Trophoblast cell (in vitro differentiated cells and primary cell): Measurements from ENCODE around the gene SERTAD3.

ENCODE experiments used
- DNase-seq, 2 donors: peaks; one replicate each; pipeline ENCODE4 v3.0.0-alpha.2; 2016
- H2AFZ ChIP-seq: 2 replicates; pipeline ENCODE4 v1.6.1; 2013; ENCODE audit warnings: low read length, moderate library complexity, mild to moderate bottlenecking; ENCODE audit not compliant: insufficient read depth, poor library complexity
- H2AK5ac ChIP-seq: 2 replicates; pipeline ENCODE4 v1.6.1; 2013; ENCODE audit warnings: mild to moderate bottlenecking, low read length
- H2BK120ac ChIP-seq: 2 replicates; pipeline ENCODE4 v1.6.1; 2013; ENCODE audit warnings: low read length, mild to moderate bottlenecking, moderate library complexity; ENCODE audit not compliant: insufficient read depth, poor library complexity
- H2BK12ac ChIP-seq: 2 replicates; pipeline ENCODE4 v1.6.1; 2013; ENCODE audit warnings: mild to moderate bottlenecking, low read length, moderate library complexity
- H2BK5ac ChIP-seq: 2 replicates; pipeline ENCODE4 v1.6.1; 2013; ENCODE audit warnings: low read length, low read depth, moderate library complexity, mild to moderate bottlenecking; ENCODE audit not compliant: poor library complexity
- H3K14ac ChIP-seq: 2 replicates; pipeline ENCODE4 v1.6.1; 2013; ENCODE audit warnings: mild to moderate bottlenecking, low read length
- H3K18ac ChIP-seq: 2 replicates; pipeline ENCODE4 v1.6.1; 2013; ENCODE audit warnings: mild to moderate bottlenecking, low read length
- H3K23ac ChIP-seq: 2 replicates; pipeline ENCODE4 v1.6.1; 2013; ENCODE audit warnings: low read length
- H3K27ac ChIP-seq: 2 replicates; pipeline ENCODE4 v1.5.1; 2013; ENCODE audit warnings: low read depth, mild to moderate bottlenecking, inconsistent platforms, low read length, moderate library complexity
- H3K27me3 ChIP-seq: 2 replicates; pipeline ENCODE4 v1.6.1; 2013; ENCODE audit warnings: inconsistent platforms, mild to moderate bottlenecking, low read length, moderate library complexity; ENCODE audit not compliant: insufficient read depth
- H3K36me3 ChIP-seq, 2 experiments: 1 replicate in 1 of 2; 2 replicates in 1 of 2; pipeline ENCODE4 v1.6.1; 2013; ENCODE audit warnings: low read length in 2 of 2, mild to moderate bottlenecking in 2 of 2, moderate library complexity in 1 of 2; ENCODE audit not compliant: insufficient read depth in 2 of 2, control insufficient read depth in 1 of 2
- H3K4ac ChIP-seq: 2 replicates; pipeline ENCODE4 v1.6.1; 2013; ENCODE audit warnings: low read depth, mild to moderate bottlenecking, low read length, moderate library complexity
- H3K4me1 ChIP-seq, 2 experiments: 1 replicate in 1 of 2; 2 replicates in 1 of 2; pipeline ENCODE4 v1.6.1; 2013; ENCODE audit warnings: low read length in 2 of 2, mild to moderate bottlenecking in 2 of 2, moderate library complexity in 1 of 2; ENCODE audit not compliant: insufficient read depth in 2 of 2, control insufficient read depth in 1 of 2
- H3K4me2 ChIP-seq: 2 replicates; pipeline ENCODE4 v1.6.1; 2013; ENCODE audit warnings: inconsistent platforms, mild to moderate bottlenecking, low read length, moderate library complexity
- H3K4me3 ChIP-seq: 2 replicates; pipeline ENCODE4 v1.5.1; 2013; ENCODE audit warnings: mild to moderate bottlenecking, low read depth, low read length, inconsistent platforms
- H3K79me1 ChIP-seq: one replicate; pipeline ENCODE4 v1.6.1; 2013; ENCODE audit warnings: low read length
- H3K79me2 ChIP-seq: 2 replicates; pipeline ENCODE4 v1.6.1; 2013; ENCODE audit warnings: low read length, mild to moderate bottlenecking; ENCODE audit not compliant: control insufficient read depth, insufficient read depth, poor library complexity
- H3K9ac ChIP-seq: 2 replicates; pipeline ENCODE4 v1.6.1; 2013; ENCODE audit warnings: mild to moderate bottlenecking, low read length
- H3K9me3 ChIP-seq: 2 replicates; pipeline ENCODE4 v1.6.1; 2013; ENCODE audit warnings: low read depth, mild to moderate bottlenecking, control low read depth, inconsistent platforms, low read length; ENCODE audit not compliant: insufficient read depth
- H4K12ac ChIP-seq: 2 replicates; pipeline ENCODE4 v1.6.1; 2013; ENCODE audit warnings: low read depth, mild to moderate bottlenecking, low read length, moderate library complexity
- H4K8ac ChIP-seq: 2 replicates; pipeline ENCODE4 v1.6.1; 2013; ENCODE audit warnings: low read depth, mild to moderate bottlenecking, low read length, moderate library complexity
- H4K91ac ChIP-seq: one replicate; pipeline ENCODE4 v1.6.1; 2013; ENCODE audit warnings: low read depth, mild to moderate bottlenecking, low read length, moderate library complexity
- WGBS: extraction: QIAGEN DNeasy Blood & Tissue Kit; methylation state at CpG from one replicate; pipeline ENCODE4 v1.1.7; 2013; ENCODE audit warnings: missing lambda C conversion rate; ENCODE audit not compliant: insufficient read length, insufficient coverage; ENCODE audit errors: extremely low coverage; 5-methylcytosine and 5-hydroxymethylcytosine counted together

Gene SERTAD3

GRCh38 chr19:40417643-40417981, 26.5 kb downstream of the SERTAD3 start:
- H3K4me1 ChIP-seq, result peaks cover 8 to 12% of the 10 kb centered on the region in 2 experiments
- H2BK120ac ChIP-seq, result no peak overlapping the region
- H3K18ac ChIP-seq, result no peak overlapping the region
- H3K36me3 ChIP-seq, result peaks cover 2 to 3% of the 10 kb centered on the region in 2 experiments
- DNase-seq, result no peak
- H3K79me1 ChIP-seq, result peaks cover 13% of the 10 kb centered on the region
- no CpG with 5 or more reads among the region's 4 CpGs for WGBS
- H2BK12ac ChIP-seq, result peak overlapping the region; percentile 63
- no peaks in the 10 kb centered on the region for H3K9me3 ChIP-seq
- peak overlapping the region; percentile 47 for H2BK5ac ChIP-seq
- H3K9ac ChIP-seq, result no peak overlapping the region
- H3K14ac ChIP-seq, result no peak overlapping the region
- H3K4me3 ChIP-seq, result no peak overlapping the region
- H3K4ac ChIP-seq, result peak overlapping the region; percentile 6
- H3K23ac ChIP-seq, result no peak overlapping the region
- no peak overlapping the region for H3K27ac ChIP-seq
- no peak overlapping the region for H4K12ac ChIP-seq
- peak overlapping the region; percentile 20 for H4K91ac ChIP-seq
- H3K4me2 ChIP-seq, result no peak overlapping the region
- H3K27me3 ChIP-seq, result no peaks in the 10 kb centered on the region
- H4K8ac ChIP-seq, result peak overlapping the region; percentile 50
- H2AK5ac ChIP-seq, result peak overlapping the region; percentile 67
- H2AFZ ChIP-seq, result peak overlapping the region; percentile 17
- H3K79me2 ChIP-seq, result peaks cover 1% of the 10 kb centered on the region

- WGBS, result no CpG with 5 or more reads among the region's 16 CpGs
- H4K91ac ChIP-seq, result peak overlapping the region; percentile 20
These were observed 27.1 kb downstream of the SERTAD3 start for GRCh38 chr19:40416918-40417642.

GRCh38 chr19:40415768-40416167, 28.4 kb downstream of the SERTAD3 start:
- Histone ChIP-seq H3K14ac (no peak overlapping the region), H3K79me2 (no peaks in the 10 kb centered on the region), H3K4me3 (no peak overlapping the region), H2BK5ac (no peak overlapping the region), H3K18ac (no peak overlapping the region), H3K23ac (no peak overlapping the region), H4K91ac (no peak overlapping the region), H3K27me3 (no peaks in the 10 kb centered on the region), H4K12ac (no peak overlapping the region), H3K4ac (no peak overlapping the region), H2BK120ac (no peak overlapping the region), H3K79me1 (peaks cover 9% of the 10 kb centered on the region), H2BK12ac (no peak overlapping the region), H3K4me1 (peaks cover 8 to 10% of the 10 kb centered on the region in 2 experiments), H2AK5ac (no peak overlapping the region), H3K9me3 (peaks cover 2% of the 10 kb centered on the region), H3K4me2 (no peak overlapping the region), H3K9ac (no peak overlapping the region), H2AFZ (no peak overlapping the region), H4K8ac (no peak overlapping the region), H3K36me3 (no peaks in the 10 kb centered on the region), H3K27ac (no peak overlapping the region)
- no CpG with 5 or more reads among the region's 2 CpGs for WGBS
- DNase-seq, result no peak

More at GRCh38 chr19:40416918-40417642, 27.1 kb downstream of the SERTAD3 start:
- H3K27me3 ChIP-seq, result no peaks in the 10 kb centered on the region
- DNase-seq, result peak in 1 of 2 donors; percentile 18
- peaks cover under 1% of the 10 kb centered on the region for H3K9me3 ChIP-seq
- peak overlapping the region; percentile 47 for H2BK5ac ChIP-seq
- no peak overlapping the region for H3K4me3 ChIP-seq
- peak overlapping the region; percentile 30 for H3K18ac ChIP-seq
- H3K79me1 ChIP-seq, result peaks cover 13% of the 10 kb centered on the region
- peak overlapping the region; percentile 52 for H4K12ac ChIP-seq
- H3K14ac ChIP-seq, result peak overlapping the region; percentile 57
- peak overlapping the region; percentile 17 for H2AFZ ChIP-seq
- H4K8ac ChIP-seq, result peak overlapping the region; percentile 50
- H3K9ac ChIP-seq, result no peak overlapping the region
- H3K36me3 ChIP-seq, result no peaks in the 10 kb centered on the region
- H2BK12ac ChIP-seq, result peak overlapping the region; percentile 63
- peaks cover 8 to 10% of the 10 kb centered on the region in 2 experiments for H3K4me1 ChIP-seq
- H3K4ac ChIP-seq, result peak overlapping the region; percentile 6
- H3K4me2 ChIP-seq, result no peak overlapping the region
- H3K79me2 ChIP-seq, result peaks cover 1% of the 10 kb centered on the region
- H3K27ac ChIP-seq, result no peak overlapping the region
- H2AK5ac ChIP-seq, result peak overlapping the region; percentile 67
- no peak overlapping the region for H3K23ac ChIP-seq
- H2BK120ac ChIP-seq, result no peak overlapping the region

GRCh38 chr19:40414542-40415535, 29.3 kb downstream of the SERTAD3 start:
- no peaks in the 10 kb centered on the region for H3K27me3 ChIP-seq
- H3K4me2 ChIP-seq, result no peak overlapping the region
- H3K4me1 ChIP-seq, result peaks cover 8 to 10% of the 10 kb centered on the region in 2 experiments
- no CpG with 5 or more reads among the region's 21 CpGs for WGBS
- H2AFZ ChIP-seq, result no peak overlapping the region
- H3K79me1 ChIP-seq, result peaks cover 7% of the 10 kb centered on the region
- no peak overlapping the region for H4K91ac ChIP-seq
- H2BK120ac ChIP-seq, result no peak overlapping the region
- H2BK12ac ChIP-seq, result no peak overlapping the region
- H3K14ac ChIP-seq, result no peak overlapping the region
- H3K18ac ChIP-seq, result no peak overlapping the region
- no peaks in the 10 kb centered on the region for H3K79me2 ChIP-seq
- no peak overlapping the region for H3K9ac ChIP-seq
- peaks cover 2% of the 10 kb centered on the region for H3K9me3 ChIP-seq
- peak overlapping the region; percentile 5 for H2AK5ac ChIP-seq
- H3K27ac ChIP-seq, result no peak overlapping the region
- no peak overlapping the region for H4K12ac ChIP-seq
- no peak overlapping the region for H3K23ac ChIP-seq
- no peak overlapping the region for H3K4me3 ChIP-seq
- DNase-seq, result no peak
- H3K4ac ChIP-seq, result no peak overlapping the region
- H4K8ac ChIP-seq, result no peak overlapping the region
- no peak overlapping the region for H2BK5ac ChIP-seq
- no peaks in the 10 kb centered on the region for H3K36me3 ChIP-seq
